Cardiac fibroblast (primary cell): Measurements from ENCODE around the gene DPM3.

Experiments
- DNase-seq, 2 donors: peaks; one replicate each; pipeline versions ENCODE4 v3.0.0 to v3.0.0-alpha.2; 2010; ENCODE audit warnings: low read depth in 2 of 2
- H3K4me3 ChIP-seq, 2 donors: replicated peaks in 1 of 2; 1 replicate in 1 of 2; 2 replicates in 1 of 2; pipeline ENCODE4 v1.5.1; 2011; ENCODE audit warnings: low read depth in 2 of 2, low read length in 2 of 2, mild to moderate bottlenecking in 2 of 2, moderate library complexity in 1 of 2
- TF ChIP-seq, protein P1 (sequence below): IDR thresholded peaks from one replicate; pipeline ENCODE4 v1.5.1; 2011; ENCODE audit warnings: low read depth, mild to moderate bottlenecking, low read length, inconsistent platforms

The DPM3 gene

DNA sequence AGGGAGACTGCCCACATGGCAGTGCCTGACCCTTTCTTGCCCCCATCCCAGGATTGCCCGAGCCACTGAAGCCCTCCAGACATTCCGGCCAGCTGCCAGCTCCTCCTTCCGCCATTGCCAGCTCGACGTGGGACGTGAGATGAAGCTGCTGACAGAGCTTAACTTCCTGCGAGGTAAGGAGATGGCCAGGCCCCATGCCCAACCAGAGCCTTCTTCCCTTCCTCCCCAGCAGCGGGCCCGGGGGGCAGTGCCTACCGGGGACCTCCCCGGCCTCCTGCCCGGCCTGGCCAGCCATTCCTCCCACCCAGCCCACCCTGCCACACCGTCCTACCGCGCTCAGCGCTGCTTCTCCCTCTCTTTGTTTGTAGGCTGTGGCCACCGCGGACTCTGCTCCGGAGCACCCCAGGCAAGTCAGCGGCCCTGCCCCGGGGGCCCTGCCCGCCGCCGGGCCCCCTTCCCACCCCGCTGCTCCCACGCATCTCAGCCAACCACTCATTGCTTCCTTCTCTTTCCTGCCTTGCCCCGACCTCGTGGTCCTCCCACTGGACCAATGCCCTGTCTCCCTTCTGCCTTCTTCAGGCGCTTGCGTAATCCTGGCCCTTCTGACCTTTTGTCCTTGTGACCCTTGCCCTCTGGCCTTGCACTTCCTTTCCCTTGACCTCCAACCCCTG, 38.2 kb upstream of the DPM3 start:
- DNase-seq, result no peak
- TF ChIP-seq, protein P1, sequence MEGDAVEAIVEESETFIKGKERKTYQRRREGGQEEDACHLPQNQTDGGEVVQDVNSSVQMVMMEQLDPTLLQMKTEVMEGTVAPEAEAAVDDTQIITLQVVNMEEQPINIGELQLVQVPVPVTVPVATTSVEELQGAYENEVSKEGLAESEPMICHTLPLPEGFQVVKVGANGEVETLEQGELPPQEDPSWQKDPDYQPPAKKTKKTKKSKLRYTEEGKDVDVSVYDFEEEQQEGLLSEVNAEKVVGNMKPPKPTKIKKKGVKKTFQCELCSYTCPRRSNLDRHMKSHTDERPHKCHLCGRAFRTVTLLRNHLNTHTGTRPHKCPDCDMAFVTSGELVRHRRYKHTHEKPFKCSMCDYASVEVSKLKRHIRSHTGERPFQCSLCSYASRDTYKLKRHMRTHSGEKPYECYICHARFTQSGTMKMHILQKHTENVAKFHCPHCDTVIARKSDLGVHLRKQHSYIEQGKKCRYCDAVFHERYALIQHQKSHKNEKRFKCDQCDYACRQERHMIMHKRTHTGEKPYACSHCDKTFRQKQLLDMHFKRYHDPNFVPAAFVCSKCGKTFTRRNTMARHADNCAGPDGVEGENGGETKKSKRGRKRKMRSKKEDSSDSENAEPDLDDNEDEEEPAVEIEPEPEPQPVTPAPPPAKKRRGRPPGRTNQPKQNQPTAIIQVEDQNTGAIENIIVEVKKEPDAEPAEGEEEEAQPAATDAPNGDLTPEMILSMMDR, result no peak
- H3K4me3 ChIP-seq, result no peak overlapping the region

DNA sequence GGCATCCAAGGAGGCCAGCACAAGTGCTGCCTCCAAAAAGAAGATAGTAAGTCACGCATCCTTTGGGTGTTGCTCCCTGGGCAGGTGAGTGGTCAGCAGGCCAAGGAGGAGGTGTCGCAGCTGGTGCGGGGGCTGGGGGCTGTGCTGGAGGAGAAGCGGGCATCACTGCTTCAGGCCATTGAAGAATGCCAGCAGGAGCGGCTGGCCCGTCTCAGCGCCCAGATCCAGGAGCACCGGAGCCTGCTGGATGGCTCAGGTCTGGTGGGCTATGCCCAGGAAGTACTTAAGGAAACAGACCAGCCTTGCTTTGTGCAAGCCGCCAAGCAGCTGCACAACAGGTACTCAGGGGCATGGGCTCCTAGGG, 37.6 kb upstream of the DPM3 start:
- TF ChIP-seq, protein P1, result no peak
- DNase-seq, result no peak
- H3K4me3 ChIP-seq, result no peak overlapping the region

DNA sequence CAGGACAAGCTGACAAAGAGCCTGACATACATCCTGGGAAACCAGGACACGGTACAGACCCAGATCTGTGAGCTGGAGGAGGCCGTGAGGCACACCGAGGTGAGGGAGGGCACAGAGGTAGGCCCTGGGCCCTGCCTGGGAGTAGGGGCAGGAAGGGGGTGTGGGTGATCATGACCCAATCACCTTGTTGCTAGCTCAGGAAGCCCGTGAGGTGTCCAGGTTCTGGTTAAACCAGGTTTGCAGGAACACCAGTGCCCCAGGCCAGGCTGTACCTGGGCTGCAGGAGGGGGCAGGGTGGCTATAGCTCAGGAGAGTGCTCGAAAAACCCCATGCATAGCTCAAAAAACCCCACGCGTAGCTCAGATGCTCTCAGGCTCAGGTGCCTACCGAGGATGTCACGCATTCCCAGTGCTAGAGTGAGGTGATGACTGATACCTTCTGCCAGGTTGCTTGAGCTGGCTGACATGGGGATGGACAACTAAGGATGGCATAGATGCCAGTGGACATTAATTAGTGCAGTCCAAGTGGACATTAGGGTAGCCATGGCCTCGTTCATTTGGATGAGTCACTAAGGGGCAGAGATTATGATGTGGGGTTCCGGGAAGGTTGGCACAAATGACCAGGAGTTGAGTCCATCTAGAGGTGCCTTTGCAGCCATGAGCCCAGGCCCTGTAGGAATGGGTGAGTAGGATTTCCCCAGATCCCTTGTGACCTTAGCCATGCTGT, 37.0 kb upstream of the DPM3 start:
- TF ChIP-seq, protein P1, result no peak
- no peak overlapping the region for H3K4me3 ChIP-seq
- no peak for DNase-seq

DNA sequence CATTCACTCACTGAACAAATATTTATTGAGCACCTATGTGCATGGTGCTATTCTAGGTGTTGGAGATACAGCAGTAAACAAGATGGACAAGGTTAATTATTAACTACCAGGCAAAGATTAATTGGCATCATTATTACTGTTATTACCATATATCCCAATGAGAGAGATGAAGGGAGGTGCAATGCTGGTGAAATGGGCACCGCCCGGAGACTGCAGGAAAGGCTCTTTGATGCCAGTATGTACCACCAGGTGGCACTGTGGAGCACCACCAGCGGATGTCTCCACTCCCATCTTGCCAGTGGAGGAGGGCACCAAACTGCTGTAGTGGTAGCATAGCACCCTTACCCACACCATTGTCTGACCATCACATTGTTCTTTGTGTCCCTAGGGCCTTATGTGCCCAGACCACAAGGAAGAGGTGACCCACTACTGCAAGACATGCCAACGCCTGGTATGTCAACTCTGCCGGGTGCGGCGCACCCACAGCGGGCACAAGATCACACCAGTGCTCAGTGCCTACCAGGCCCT, 36.3 kb upstream of the DPM3 start:
- DNase-seq, result peak; percentile 78 to 80
- TF ChIP-seq, protein P1, result peak; percentile 93
- no peak overlapping the region for H3K4me3 ChIP-seq

DNA sequence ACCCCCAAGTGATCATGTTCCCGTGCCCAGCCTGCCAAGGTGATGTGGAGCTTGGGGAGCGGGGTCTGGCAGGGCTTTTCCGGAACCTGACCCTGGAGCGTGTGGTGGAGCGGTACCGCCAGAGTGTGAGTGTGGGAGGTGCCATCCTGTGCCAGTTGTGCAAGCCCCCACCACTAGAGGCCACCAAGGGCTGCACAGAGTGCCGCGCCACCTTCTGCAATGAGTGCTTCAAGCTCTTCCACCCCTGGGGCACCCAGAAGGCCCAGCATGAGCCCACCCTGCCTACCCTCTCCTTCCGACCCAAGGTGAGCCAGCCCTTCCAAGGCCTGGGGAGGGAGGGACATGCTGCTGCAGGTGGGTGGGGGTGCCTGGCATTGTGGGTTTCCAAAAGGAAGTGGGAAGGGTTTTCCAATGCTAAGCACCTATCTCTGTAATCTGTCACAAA, 35.6 kb upstream of the DPM3 start:
- TF ChIP-seq, protein P1, result no peak
- no peak overlapping the region for H3K4me3 ChIP-seq
- no peak for DNase-seq

DNA sequence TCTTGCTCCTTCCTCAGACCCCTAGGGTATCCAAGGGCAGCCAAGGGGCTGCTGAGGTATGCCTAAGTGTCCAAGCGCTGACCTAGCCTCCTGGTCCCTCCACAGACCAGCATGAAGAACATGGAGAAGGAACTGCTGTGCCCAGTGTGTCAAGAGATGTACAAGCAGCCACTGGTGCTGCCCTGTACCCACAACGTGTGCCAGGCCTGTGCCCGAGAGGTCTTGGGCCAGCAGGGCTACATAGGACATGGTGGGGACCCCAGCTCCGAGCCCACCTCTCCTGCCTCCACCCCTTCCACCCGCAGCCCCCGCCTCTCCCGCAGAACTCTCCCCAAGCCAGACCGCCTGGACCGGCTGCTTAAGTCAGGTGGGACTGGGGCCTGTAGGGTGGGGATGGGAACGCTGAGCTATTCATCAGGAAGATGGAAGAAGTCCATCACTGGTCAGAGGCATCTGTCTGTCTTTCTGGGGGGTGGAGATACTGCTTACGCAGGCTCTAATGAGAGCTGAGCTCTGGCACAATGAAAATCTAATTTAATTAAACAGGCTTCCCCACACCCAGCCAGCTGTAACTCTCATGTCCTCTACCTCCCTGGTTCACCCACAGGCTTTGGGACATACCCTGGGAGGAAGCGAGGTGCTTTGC, 35.1 kb upstream of the DPM3 start:
- DNase-seq, result no peak
- TF ChIP-seq, protein P1, result no peak
- H3K4me3 ChIP-seq, result no peak overlapping the region
